ENCODE results near the gene MYDGF. TPM values are rescaled to one million over a fixed set of nuclear protein-coding genes. Genes with fewer than 3 reads are reported as not detected.

The MYDGF gene
- total RNA-seq, 1 experiment from 2014 or later: 81.2 TPM

GRCh38 chr19:4707322-4707721 is 37.2 kb upstream of the MYDGF start:
- DNase-seq: no peak
- TF ChIP-seq, protein P1, sequence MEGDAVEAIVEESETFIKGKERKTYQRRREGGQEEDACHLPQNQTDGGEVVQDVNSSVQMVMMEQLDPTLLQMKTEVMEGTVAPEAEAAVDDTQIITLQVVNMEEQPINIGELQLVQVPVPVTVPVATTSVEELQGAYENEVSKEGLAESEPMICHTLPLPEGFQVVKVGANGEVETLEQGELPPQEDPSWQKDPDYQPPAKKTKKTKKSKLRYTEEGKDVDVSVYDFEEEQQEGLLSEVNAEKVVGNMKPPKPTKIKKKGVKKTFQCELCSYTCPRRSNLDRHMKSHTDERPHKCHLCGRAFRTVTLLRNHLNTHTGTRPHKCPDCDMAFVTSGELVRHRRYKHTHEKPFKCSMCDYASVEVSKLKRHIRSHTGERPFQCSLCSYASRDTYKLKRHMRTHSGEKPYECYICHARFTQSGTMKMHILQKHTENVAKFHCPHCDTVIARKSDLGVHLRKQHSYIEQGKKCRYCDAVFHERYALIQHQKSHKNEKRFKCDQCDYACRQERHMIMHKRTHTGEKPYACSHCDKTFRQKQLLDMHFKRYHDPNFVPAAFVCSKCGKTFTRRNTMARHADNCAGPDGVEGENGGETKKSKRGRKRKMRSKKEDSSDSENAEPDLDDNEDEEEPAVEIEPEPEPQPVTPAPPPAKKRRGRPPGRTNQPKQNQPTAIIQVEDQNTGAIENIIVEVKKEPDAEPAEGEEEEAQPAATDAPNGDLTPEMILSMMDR (IDR thresholded peaks at IDR 0.05; ENCODE audit: unreplicated experiment): no peak
- Mint-ChIP-seq H3K27ac (ENCODE audit: unreplicated experiment) (no peak overlapping the region), H3K9me3 (ENCODE audit: low read depth, unreplicated experiment) (no peaks in the 10 kb centered on the region), H3K27me3 (ENCODE audit: unreplicated experiment) (no peaks in the 10 kb centered on the region), H3K4me3 (ENCODE audit: low read depth, unreplicated experiment) (no peak overlapping the region), H3K4me1 (ENCODE audit: low read depth, unreplicated experiment) (peaks cover 9% of the 10 kb centered on the region), H3K36me3 (ENCODE audit: insufficient read depth, unreplicated experiment) (peaks cover 43% of the 10 kb centered on the region)
- CTCF ChIA-PET: no interaction called here
- intact Hi-C loops (cut with micrococcal nuclease; ENCODE audit: unreplicated experiment): no loop called here
- no TSS peak for BruUV-seq (replicated peaks)

DNA sequence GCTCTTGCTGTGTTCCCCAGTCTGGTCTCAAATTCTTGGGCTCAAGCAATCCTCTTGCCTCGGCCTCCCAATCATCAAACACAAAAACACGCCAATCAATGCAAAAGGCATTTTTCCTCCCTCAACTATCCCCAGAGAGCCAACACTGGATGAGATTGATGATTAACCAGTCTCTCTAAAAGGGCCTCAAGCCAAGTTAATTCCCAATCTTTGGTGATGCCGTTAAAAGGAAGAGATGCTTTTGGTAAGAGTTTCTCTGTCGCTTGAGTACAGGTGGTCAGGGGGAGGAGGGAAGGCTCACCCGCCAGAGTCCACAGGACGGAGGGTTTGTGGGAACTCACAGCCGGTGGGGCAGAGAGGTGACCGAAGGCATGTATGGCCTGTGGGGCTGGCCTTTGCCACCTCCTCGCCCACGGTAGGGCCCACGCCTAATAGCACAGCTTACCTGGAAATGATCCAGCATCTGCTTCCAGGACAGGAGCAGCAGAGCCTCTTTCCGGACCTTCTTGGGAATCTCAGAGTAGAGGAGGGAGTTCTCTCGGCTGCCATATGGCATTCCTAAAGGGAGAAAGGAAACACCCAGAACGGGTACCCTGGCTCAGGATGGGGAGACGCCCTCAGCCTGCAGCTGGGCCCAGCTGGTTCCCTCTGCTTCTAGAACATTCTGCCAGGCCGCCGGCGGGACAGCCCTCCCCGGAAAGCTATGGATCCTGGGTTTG is 35.4 kb upstream of the MYDGF start:
- no peak for DNase-seq
- peaks cover 37% of the 10 kb centered on the region for H3K36me3 Mint-ChIP-seq (ENCODE audit: insufficient read depth, unreplicated experiment)
- H3K4me1 Mint-ChIP-seq (ENCODE audit: low read depth, unreplicated experiment): peaks cover 9% of the 10 kb centered on the region
- no TSS peak for BruUV-seq (replicated peaks)
- intact Hi-C loops (cut with micrococcal nuclease; ENCODE audit: unreplicated experiment): no loop called here
- H3K27ac Mint-ChIP-seq (ENCODE audit: unreplicated experiment): no peak overlapping the region
- no peak overlapping the region for H3K4me3 Mint-ChIP-seq (ENCODE audit: low read depth, unreplicated experiment)
- CTCF ChIA-PET: interaction anchor here (0.6 kb wide), 1 partner anchor 61 kb away, joined by 3 read pairs; no protein-coding TSS in a partner anchor
- no peaks in the 10 kb centered on the region for H3K9me3 Mint-ChIP-seq (ENCODE audit: low read depth, unreplicated experiment)
- TF ChIP-seq, protein P1 (IDR thresholded peaks at IDR 0.05; ENCODE audit: unreplicated experiment): no peak
- H3K27me3 Mint-ChIP-seq (ENCODE audit: unreplicated experiment): no peaks in the 10 kb centered on the region

DNA sequence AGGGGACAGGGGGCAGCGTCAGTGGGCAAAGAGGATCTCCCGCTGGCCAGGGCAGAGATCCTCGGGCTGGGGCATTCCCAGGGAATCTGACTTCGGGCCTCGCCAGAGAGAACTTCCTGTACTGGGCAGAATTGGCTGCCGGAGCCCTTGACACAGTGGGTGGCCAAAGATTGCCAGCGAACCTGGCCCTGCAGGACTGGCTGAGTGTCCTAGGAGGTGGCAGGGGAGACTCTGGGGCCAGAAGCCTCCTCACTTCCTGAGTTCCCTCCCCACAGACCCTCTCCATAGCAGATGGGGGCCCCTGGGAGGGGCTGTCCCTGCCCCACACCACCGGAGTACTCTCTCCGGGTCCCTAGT is 34.2 kb upstream of the MYDGF start:
- Mint-ChIP-seq H3K4me1 (ENCODE audit: low read depth, unreplicated experiment) (peaks cover 9% of the 10 kb centered on the region), H3K4me3 (ENCODE audit: low read depth, unreplicated experiment) (no peak overlapping the region), H3K9me3 (ENCODE audit: low read depth, unreplicated experiment) (no peaks in the 10 kb centered on the region), H3K27ac (ENCODE audit: unreplicated experiment) (no peak overlapping the region), H3K36me3 (ENCODE audit: insufficient read depth, unreplicated experiment) (peaks cover 46% of the 10 kb centered on the region), H3K27me3 (ENCODE audit: unreplicated experiment) (no peaks in the 10 kb centered on the region)
- CTCF ChIA-PET: no interaction called here
- intact Hi-C loops (cut with micrococcal nuclease; ENCODE audit: unreplicated experiment): no loop called here
- BruUV-seq (replicated peaks): no TSS peak
- no peak for DNase-seq
- TF ChIP-seq, protein P1 (IDR thresholded peaks at IDR 0.05; ENCODE audit: unreplicated experiment): no peak

- Mint-ChIP-seq H3K9me3 (ENCODE audit: low read depth, unreplicated experiment) (no peaks in the 10 kb centered on the region), H3K4me1 (ENCODE audit: low read depth, unreplicated experiment) (peaks cover 9% of the 10 kb centered on the region), H3K4me3 (ENCODE audit: low read depth, unreplicated experiment) (no peak overlapping the region), H3K36me3 (ENCODE audit: insufficient read depth, unreplicated experiment) (peaks cover 44% of the 10 kb centered on the region), H3K27ac (ENCODE audit: unreplicated experiment) (no peak overlapping the region), H3K27me3 (ENCODE audit: unreplicated experiment) (no peaks in the 10 kb centered on the region)
- CTCF ChIA-PET: no interaction called here
- DNase-seq: no peak
- intact Hi-C loops (cut with micrococcal nuclease; ENCODE audit: unreplicated experiment): no loop called here
- BruUV-seq (replicated peaks): no TSS peak
- TF ChIP-seq, protein P1 (IDR thresholded peaks at IDR 0.05; ENCODE audit: unreplicated experiment): no peak
Observed at GRCh38 chr19:4703671-4704316, 33.7 kb upstream of the MYDGF start.
